Kidney glomerular epithelial cell (primary cell): ENCODE measurements around the gene DACH1.

Experiments
- DNase-seq: peaks from one replicate; lab custom pipeline; 2025; lab: John Stamatoyannopoulos, UW

DACH1 gene

DNA sequence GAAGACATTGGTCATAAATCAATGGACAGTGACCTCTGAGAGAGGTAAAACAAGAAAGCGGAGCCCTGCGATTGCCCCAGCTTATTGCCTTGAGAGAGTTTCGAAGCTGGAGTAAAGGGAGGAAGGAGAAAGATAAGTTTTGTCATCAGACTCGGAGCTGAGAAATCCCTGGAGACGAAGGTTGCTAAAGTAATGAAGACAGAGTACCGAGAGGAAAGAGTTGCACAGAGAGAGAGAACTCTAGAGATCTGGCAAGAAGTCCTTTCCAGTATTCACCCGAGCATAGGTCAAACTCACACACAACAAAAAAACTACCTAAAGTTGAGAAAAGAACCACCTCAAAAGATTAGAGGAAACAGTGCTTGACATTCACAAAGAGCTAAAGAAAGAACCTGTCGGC is 472.0 kb downstream of the DACH1 start:
- no peak for DNase-seq

DNA sequence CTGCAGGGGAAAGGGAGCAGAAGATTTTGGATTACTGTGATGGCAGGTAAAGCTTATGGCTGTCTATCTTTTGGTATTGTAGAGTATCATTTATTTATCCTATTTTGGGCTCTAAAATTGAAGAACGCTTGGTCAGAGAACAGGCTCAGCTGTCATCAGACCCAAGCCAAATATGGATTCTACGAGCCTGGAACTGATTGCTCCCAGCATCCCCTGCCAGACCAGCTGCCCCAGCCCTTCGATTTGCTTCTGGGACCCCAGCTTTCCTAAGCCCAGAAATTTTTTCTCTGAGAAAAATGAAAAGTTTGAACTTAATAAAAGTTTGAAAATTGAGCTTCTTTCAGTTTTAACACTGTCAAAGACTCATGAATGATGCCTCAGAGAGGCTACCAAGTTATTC is 472.8 kb downstream of the DACH1 start:
- no peak for DNase-seq
